Fibroblast of mammary gland (primary cell): Measurements from ENCODE around the gene PROCR.
"Not testable (repeated sequence)": the region's sequence is repeated elsewhere in the genome, so short reads cannot be mapped to it uniquely, and the experiment has no call there.

ENCODE experiments used
- DNase-seq: peaks from one replicate; pipeline ENCODE4 v3.0.0-alpha.2; 2010; ENCODE audit warnings: low read depth
- H3K4me3 ChIP-seq: 2 replicates; pipeline ENCODE4 v1.5.1; 2011; ENCODE audit warnings: low read depth, mild to moderate bottlenecking, low read length, moderate library complexity; ENCODE audit not compliant: control insufficient read depth
- CTCF ChIP-seq: conservative IDR thresholded peaks from 2 replicates; pipeline ENCODE4 v1.5.1; 2011; ENCODE audit warnings: low read depth, low read length, inconsistent platforms; ENCODE audit not compliant: control insufficient read depth, insufficient read depth

PROCR gene

GRCh38 chr20:35199740-35200139 lies 27.9 kb downstream of the PROCR start:
- TF ChIP-seq CTCF = no peak
- no peak overlapping the region for H3K4me3 ChIP-seq
- DNase-seq = peak; percentile 83

- no peak for TF ChIP-seq CTCF
- no peak overlapping the region for H3K4me3 ChIP-seq
- DNase-seq = peak; percentile 88
These were observed 28.4 kb downstream of the PROCR start for GRCh38 chr20:35200267-35200666.

- H3K4me3 ChIP-seq, DNase-seq: not testable (repeated sequence)
These were observed 29.6 kb downstream of the PROCR start for GRCh38 chr20:35201467-35201866.

DNA sequence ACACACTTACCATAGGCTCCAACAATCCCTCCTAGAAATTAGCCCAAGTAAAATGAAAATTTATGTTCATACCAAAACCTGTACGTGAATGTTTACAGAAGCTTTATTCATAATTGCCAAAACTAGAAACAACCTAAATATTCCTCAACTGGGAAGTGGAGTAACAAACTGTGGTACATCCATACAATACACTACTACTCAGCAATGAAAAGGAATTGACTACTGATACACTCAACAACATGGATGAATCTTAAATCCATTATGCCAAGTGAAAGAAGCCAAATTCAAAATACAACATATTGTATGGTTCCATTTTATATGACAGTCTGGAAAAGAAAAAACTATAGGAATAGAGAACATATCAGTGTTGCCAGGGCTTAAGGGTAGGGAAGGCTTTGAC lies 34.9 kb downstream of the PROCR start:
- no peak for TF ChIP-seq CTCF
- DNase-seq = no peak
- no peak overlapping the region for H3K4me3 ChIP-seq

- no peak overlapping the region for H3K4me3 ChIP-seq
- peak; percentile 84 for DNase-seq
- TF ChIP-seq CTCF = peak; percentile 79
These were observed 36.2 kb downstream of the PROCR start for GRCh38 chr20:35207950-35208611.

DNA sequence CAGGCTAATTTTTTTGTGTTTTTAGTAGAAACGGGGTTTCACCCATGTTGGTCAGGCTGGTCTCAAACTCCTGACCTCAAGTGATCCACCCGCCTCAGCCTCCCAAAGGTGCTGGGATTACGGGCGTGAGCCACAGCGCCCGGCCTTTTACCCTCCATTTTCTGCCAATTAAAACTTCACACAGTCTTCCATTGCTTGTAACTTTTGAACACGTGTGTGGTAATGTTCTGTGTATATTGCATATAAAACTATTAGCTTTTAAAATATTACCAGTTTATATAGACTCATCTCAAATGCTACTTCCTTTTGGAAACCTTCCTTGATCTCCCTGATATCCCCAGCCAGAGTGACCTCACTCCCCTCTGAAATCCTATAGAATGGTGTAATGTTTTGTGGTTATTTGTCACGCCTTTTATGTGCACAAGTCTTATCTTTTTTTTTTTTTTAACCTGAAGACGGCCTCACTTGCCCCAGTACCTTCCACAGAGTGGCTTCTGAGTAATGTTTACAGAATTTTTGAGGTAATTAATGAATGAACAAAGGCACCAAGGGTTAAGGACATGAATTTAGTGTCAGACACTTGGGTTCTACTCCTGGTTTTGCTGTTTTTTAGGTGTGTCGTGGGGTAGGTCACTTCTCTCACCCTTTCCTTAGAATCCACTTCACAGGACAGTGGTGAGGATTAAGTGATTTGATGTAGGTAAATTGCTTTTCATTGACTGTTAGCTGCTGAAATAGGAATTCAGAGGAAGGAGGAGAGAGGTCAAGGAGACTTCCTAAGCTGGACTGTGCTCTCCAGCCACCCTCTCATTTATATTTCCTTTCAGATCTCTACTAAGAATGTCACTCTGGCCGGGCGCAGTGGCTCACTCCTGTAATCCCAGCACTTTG lies 43.4 kb downstream of the PROCR start:
- H3K4me3 ChIP-seq = no peak overlapping the region
- TF ChIP-seq CTCF = no peak
- DNase-seq = peak; percentile 57

GRCh38 chr20:35216541-35216940 lies 44.7 kb downstream of the PROCR start:
- peak; percentile 11 for DNase-seq
- no peak for TF ChIP-seq CTCF
- H3K4me3 ChIP-seq = no peak overlapping the region
